Activated gamma-delta T cell (primary cell): Measurements from ENCODE around the gene PUM2.

ENCODE experiments used
- DNase-seq: peaks from one replicate; lab custom pipeline; 2025; lab: John Stamatoyannopoulos, UW

PUM2 gene

DNA sequence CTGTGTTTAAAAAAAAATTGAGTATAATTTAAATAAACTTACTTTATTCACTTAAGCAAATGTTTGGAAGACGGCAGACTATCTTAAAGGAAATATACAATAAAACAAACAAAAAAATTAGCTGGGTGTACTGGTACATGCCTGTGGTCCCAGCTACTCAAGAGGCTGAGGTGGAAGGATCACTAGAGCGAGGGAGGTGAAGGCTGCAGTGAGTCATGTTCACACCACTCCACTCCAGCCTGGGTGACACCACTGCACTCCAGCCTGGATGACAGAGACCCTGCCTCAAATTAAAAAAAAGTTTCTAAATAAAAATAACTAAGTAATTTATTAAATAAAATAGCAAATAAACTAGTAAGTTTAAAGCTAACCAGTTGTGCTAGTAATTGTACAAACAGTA is 7.5 kb downstream of the PUM2 start:
- DNase-seq = no peak

DNA sequence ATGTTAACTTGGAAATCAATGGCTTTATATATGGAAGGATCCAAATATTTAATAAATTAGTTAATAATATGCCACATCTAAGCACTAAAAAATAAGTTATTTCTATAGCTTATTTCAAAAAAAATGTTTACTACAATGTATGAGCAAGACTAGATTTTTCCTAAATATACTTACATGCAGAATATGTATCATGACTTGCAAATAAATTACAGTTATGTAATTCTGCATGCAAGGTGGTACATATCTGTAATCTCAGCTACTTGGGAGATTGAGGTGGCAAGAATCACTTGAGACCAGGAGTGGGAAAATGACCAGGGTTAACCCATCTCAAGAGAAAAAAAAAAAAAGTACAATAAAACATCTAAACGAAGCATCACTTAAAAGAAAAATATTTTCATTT is 11.6 kb downstream of the PUM2 start:
- DNase-seq = no peak

DNA sequence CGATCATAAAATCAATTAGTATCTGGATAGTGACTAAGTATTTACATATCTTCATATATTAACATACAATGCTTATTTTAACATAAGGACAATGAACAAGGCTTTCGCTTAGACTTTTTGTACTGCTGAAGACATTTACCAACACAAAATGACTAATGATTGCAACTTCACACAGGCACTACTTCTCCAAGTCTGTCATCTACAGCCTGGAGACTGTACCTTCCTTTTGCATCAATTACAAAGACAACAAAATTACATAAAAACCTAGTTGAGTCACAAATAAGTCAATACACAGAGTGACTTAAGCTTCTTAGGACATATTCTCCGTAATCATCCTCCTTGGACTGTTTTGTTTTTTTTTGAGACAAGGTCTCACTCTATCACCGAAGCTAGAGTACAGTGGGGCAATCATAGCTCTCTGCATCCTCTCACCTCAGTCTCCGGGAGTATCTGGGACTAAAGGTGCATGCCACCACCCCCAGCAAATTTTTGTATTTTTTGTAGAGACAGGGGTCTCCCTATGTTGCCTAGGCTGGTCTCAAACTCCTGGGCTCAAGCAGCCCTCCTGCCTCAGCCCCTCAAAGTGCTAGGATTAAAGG is 15.9 kb downstream of the PUM2 start:
- no peak for DNase-seq

DNA sequence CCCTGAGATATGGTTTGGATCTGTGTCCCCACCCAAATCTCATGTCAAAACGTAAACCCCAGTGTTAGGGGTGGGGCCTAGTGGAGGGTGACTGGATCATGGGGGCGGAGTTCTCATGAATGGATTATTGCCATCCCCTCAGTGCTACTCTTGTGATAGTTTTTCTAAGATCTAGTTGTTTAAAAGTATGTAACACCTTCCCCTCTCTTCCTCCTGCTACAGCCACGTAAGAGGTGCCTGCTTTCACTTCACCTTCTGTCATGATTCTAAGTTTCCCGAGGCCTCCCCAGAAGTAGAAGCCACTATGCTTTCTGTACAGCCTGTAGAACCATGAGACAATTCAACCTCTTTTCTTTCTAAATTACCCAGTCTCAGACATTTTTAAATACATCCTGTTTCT is 16.9 kb downstream of the PUM2 start:
- DNase-seq = no peak

DNA sequence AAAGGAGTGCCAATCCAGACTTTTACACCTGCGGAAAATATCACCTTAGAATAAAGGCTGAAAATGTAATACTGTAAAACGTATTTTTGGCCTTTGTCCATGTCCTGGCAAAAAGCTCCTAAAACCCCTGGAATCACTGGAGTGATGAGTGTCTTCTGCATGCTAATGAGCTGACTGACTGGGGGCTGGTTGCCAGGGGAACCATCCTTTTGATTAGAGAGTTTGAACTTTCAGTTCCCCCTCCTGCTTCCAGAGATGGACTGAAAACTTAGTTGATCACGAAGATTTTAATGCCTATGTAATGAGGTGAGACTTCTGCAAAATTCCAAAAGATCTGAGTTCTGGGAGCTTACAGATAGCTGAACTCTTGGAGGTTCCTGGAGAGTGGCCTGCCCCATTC is 20.5 kb downstream of the PUM2 start:
- no peak for DNase-seq

DNA sequence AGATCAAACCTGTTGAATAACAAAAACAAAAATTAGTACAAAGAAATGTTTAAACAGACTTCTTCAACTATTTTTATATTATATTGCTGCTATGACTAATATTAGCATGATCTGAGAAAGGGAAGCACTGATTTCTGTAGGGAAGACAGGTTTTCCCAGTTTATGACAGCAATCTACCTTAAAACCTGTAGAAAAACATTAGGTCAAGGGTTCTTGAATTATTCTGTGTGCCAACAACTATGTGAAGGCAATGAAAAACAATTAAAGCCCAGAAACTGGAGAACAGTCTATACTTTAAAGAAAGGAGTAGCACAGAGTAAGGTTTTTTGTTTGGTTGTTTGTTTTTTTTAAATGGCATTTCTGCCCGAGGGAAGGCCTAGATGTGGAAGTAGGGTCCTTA is 23.3 kb downstream of the PUM2 start:
- DNase-seq = no peak

DNA sequence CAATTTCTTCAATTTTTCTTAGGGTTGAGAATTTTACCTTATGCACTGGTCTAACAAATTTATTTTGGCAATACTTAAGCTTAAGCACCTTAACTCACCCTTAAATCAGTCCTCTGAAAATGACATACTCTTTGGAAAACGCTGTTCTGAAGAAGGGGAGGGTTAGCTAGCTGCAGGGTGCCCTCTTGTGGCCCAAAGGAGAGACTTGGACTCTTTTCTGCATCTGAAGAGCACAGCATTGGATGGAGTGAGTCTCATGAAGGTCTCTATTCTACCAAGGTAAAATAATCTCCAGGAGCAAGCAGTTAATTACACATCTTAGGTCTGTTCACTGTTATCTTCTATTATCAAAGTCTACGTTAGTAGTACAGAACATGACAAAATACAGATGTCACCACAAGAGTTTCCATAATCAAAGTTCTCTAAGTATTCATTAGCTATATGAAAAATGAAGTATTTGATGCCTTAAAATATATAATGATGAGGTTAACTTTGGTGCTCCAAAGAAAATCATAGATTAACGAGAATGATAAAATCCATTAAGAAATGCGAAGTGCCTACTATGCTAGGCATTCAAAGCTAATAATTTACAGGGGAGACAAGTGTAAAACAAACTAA is 24.4 kb downstream of the PUM2 start:
- DNase-seq = no peak

DNA sequence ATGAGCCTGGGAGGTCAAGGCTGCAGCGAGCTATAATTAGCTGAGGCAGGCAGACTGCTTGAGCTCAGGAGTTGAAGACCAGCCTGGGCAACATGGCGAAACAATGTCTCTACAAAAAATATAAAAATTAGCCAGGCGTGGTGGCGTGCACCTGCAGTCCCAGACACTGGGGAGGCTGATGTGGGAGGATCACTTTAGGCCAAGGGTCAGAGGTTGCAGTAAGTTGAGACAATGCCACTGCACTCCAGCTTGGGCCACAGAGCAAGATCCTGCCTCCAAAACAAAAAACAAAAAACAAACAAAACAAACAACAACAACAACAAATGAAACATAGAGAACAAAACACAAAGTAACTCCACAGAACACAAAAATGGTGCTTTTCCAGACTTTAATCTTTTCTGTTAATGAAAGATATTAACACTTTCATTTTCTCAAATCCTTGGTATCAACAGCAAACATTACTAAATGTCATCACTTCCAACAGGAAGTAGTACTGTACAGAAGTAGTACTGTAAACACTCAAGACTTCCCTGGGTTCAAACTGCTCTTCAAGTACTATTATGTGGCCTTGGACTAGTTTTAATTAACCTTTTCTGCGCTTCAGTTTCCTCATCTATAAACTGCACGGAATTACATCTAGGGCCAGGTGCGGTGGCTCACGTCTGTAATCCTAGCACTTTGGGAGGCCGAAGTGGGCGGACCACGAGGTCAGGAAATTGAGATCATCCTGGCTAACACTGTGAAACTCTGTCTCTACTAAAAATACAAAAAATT is 27.9 kb downstream of the PUM2 start:
- no peak for DNase-seq

DNA sequence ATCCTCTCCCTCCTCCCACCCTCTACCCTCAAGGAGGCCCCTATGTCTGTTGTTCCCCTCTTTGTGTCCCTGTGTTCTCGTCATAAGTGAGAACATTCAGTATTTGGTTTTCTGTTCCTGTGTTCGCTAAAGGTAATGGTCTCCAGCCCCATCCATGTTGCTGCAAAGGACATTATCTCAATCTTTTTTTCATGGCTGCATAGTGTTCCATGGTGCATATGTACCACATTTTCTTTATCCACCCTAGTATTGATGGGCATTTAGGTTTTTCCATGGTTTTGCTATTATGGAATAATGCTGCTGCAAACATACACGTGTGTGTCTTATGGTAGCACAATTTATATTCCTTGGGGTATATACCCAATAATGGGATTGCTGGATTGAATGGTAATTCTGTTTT is 33.0 kb downstream of the PUM2 start:
- DNase-seq = no peak

DNA sequence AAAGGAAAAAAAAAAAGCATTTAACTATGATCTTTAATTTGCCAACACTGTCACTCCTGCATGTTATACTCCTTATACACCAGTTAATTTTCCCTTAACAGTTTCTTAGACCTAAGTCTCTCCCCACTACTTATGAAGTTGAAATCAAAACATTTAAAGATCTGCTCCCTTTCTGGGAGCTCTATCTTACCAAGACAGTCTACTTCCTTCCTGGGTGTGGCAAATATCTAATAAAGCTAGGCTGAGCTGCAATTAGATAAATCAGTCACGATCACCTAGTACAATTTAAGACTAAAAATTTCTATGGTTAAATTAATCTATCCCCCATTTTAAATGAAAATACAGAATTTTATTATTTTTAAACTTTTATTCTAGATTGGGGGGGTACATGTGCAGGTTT is 33.4 kb downstream of the PUM2 start:
- DNase-seq = no peak

DNA sequence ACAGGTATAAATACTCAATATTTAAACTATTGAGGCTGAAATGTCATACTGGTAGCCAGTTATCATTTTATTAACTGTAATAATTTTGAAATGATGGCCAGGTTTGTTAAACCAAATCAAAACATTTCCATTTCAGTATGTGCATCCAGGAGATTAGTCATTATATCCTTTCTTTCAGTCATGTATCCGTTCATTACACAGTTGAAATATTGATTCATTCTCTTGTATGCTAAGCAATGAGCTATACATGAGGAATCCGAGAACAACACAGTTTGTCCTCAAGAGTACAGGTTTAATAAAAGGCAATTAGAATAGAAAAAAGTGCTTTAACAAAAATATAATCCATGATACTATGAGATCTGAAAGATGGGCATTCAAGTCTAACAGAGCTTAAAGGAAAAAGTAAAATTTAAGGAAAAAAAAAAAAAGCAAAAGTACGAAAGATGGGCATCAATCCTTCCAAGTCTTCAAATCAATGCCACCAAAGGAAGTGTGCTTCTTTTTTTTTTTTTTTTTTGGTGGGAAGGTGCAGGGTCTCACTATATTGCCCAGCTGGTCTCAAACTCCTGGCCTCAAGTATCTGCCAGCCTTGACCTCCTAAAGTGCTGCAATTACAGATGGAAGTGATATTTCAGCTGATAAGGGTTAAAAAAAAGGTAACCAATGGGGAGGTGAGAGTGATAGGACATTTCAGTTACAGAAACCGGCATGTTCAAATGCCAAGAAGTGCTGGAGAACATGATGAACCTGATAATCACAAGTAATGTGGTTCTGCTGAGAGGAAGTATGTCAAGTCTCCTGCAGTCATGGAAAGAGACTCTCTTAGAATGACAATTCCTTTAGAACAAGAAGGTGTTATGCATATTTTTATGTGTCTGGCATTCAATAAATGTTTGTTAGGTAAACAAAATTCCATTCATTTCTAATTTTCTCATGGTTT is 35.8 kb downstream of the PUM2 start:
- no peak for DNase-seq

DNA sequence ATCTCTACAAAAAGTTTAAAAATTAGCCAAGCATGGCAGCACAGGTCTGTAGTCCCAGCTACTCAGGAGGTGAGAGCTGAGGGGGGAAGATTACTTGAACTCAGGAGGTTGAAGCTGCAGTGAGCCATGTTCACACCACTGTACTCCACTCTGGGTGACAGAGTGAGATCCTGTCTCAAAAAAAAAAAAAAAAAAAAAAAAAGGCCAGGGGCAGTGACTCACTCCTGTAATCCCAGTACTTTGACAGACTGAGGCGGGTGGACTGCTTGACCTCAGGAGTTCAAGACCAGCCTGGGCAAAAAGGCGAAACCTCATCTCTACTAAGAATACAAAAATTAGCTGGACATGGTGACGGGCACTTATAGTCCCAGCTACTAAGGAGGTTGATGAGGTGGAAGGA is 37.0 kb downstream of the PUM2 start:
- DNase-seq = no peak

DNA sequence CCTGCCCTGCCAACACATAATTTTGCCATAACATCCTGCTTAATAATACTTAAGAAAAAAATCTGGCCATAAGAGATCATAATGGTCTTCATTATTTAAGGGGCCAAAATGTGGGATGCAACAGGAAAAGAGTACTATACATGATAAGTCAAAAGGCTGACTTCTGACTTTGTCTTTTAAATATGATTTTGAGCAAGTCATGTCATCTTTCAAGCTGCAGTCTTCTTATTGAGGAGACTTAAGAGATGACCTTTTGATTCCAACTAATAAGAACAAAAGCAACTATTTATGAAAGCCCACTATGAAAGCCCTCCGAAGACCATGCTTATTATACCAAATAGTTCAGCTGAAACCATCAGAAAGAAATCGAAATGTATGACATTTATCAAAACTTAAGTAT is 41.6 kb downstream of the PUM2 start:
- DNase-seq = no peak

DNA sequence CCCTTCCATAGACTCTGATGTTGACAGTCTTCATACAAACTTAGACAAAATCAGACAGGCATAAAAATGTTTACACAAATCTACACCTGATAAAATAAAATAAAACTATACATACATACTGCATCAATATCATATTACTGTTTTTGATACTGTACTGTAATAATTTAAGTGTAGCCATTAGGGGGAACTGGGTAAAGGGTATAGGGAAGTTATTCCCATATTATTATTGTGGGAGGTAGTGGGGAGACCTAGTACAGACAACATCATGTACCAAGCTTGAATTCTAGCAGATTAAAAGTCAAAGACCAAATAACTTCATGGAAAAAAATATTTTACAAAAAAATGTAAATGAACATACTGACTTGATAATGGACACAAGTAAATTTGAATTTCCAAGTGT is 43.3 kb downstream of the PUM2 start:
- DNase-seq = no peak

DNA sequence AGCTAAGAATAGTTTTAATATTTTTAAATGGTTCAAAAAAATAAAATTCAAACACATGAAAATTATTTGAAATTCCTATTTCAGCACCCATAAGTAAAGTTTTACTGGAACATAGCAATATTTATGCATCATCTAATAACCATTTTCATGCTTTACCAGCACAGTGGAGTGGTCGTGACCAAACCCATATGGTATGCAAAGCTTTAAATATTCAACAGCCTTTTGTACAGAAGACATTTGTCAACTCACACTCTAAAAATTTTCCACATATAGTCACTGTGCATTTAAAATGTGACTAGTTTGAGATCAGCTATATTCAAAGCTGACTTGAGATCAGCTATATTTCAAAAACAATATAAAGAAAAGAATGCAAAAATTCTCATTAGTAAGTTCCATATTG is 46.2 kb downstream of the PUM2 start:
- no peak for DNase-seq

DNA sequence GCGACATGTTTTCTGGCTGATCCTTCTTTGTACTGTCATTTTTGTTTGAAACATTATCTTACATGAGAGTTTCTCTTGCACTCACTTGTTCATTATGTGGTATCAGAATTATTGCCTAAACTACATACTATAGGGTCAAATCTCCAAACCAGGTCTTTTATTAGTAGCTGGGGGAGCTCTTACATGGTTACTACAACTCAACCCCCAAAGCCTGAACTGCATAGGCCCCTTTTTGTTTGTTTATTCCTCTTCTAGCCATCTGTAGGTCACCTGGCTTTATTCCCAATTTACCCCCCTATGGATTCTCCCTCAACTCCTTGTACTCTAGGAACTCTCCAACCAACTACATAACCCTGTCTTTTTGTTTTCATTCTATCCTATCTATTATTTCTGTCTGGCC is 46.7 kb downstream of the PUM2 start:
- no peak for DNase-seq

DNA sequence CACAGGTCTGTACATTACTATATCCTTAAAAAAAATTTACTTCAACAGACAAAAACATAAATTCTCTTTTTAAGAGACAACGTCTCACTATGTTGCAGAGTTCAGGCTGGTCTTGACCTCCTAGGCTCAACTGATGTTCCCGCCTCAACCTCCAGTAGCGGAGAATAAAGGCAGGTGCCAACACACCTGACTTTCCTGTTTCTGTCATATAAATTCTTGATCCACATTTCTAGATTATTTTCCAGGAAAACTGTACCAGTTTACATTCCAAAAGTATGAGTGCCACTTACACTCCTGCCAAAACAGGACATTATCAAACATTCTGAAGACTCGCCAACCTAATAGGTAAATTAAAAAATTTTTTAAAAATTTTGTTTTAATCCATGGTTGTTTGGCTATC is 48.6 kb downstream of the PUM2 start:
- DNase-seq = no peak

DNA sequence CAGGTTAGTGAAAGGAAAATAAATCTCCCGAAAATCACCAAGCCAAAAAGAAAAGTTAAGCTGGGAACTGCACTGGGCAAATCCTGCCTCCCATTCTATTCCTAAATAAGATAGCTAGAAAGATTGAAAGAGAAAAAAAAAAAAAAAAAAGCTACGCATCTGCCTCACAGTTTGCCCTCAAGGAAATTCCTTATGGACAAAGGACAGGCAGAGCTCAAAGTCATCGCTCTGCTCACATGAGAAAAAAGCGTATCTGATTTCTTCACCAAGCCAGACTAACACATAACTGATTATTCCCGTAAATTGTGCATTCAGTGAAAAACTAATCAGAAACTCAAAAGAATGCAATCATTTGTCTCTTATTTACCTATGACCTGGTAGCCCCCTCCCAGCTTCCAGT is 50.0 kb downstream of the PUM2 start:
- no peak for DNase-seq

DNA sequence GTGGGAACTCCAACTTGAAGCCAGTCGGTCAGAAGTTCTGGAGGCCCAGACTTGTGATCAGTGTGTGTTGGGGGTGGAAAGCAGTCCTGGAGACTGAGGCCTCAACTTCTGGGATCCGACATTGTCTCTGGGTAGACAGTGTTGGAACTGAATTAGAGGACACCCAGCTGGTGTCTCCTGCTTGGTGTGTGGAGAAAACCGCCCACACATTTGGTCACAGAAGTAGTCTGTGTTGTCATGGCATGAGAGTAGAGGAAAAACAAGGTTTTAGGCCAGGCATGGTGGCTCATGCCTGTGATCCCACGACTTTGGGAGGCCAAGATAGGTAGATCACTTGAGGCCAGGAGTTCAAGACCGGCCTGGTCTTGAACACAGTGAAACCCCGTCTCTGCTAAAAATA is 51.5 kb downstream of the PUM2 start:
- DNase-seq = no peak

DNA sequence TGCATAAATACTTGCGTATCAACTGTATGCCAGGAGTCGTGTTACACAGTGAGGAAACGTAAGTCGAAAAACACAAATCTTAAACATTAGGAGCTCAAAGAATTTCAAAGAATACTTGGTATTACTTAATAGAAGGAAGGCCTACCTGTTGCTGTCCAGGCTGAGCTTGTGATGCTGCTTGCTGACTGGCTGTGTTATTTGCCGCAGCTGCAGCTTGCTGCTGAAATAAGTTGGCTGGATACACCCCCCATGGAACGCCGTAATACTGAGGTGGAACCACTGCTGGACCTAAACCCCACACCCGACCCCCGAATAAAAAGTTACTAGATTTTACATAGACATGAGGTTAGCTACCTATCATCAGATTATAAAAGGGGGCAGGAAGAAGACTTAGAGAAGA is 56.4 kb downstream of the PUM2 start:
- DNase-seq = no peak

DNA sequence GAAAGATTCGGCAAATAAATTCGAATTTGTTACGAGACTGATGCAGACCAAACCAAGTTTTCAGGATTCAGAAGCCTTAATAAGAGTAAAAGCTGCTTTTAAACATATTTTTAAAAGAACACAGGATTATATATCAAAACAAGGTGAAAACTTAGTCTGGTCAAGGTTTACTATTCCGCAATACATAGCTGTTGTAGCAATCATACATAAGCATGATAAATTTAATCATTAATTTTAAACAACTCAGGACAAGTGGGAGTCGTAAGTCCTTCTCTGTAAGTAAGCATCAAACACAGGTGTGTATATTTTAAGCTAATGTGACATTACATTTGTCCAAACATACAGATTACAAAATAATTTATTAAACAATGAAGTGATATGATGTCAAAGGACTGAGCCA is 57.7 kb downstream of the PUM2 start:
- no peak for DNase-seq

DNA sequence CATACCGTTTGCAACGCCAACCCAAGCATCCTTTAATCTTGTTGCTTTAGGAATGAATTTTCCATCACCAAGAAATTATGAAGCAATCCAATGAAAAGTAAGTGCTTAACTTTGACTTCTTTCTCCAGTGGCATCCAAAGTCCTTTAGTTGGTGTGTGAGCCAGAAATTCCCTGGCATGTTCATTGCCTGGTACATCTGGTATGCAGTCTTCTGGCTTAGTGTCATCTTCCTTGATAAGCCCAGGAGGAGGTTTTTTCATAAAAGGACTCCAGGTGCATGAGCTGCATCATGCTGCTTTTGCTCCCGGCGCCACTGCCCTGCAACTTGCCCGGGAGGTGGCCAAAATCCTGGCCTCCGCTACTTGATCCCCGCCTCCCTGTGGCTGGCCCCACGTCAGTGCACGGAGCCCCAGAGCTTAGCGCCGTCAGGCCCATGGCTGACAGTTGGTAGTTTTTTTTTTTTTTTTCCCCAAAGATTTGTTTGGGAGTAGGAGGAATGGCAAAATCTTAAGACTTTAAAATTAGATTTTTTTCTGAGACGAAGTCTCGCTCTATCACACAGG is 58.7 kb downstream of the PUM2 start:
- DNase-seq = no peak
